ENCODE data around the gene G6PC3.

The G6PC3 gene

DNA sequence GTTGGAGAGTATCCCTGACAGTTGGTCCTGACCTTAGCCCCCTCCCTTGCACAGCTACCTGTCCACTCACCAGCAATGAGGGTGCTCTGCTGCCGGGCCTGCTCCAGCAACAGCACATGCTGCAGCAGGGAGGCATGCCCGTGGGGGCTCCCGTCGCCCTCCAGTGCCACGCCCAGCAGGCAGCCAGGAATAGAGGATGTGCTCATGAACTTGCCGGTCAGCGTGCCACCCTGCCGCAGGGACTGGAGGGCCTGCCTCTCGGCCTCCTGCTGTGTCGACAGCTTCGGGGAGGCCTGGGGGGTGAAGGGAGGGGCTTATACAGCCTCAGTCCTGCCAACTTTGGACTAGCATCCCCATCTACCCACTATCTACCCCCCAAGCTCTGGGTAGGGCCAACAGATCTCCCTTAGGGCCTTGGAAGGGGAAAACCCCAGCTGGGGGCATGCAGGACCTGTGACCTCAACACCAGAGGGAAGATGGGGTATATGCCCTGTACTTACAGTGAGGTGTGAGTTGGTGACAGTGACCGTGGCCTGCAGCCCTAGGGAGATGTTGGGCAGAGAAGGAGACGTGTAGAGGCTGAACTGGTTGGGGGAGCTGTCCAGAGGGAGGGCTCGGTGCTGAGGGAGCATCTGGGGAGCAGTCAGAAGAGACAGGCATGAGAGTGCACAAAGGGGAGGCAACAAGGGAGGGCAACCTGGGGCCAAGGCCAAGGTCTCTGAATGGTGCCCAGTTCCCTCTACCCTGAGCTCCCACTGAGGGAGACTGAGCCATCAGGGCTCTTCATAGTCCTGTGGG, 20.9 kb downstream of the G6PC3 start:
- TF ChIP-seq RAD21 (IDR thresholded peaks at IDR 0.05; ENCODE audit: low read depth) (no peak), EP300 (IDR thresholded peaks at IDR 0.05; ENCODE audit: borderline replicate concordance) (no peak), TEAD4 (IDR thresholded peaks at IDR 0.05) (no peak), CREB1 (IDR thresholded peaks at IDR 0.05; ENCODE audit: low read depth) (no peak), YY1 (IDR thresholded peaks at IDR 0.05; ENCODE audit: low read depth) (no peak), TCF12 (IDR thresholded peaks at IDR 0.05; ENCODE audit: low read depth) (no peak), CEBPB (IDR thresholded peaks at IDR 0.05) (no peak), FOXM1 (IDR thresholded peaks at IDR 0.05; ENCODE audit: borderline replicate concordance, low read depth) (no peak), ZBTB7A (IDR thresholded peaks at IDR 0.05; ENCODE audit: low read depth) (no peak), EGR1 (IDR thresholded peaks at IDR 0.05) (no peak), NFIC (IDR thresholded peaks at IDR 0.05) (no peak), TAF1 (IDR thresholded peaks at IDR 0.05; ENCODE audit: low read depth) (no peak)
- TF ChIP-seq, protein P1, sequence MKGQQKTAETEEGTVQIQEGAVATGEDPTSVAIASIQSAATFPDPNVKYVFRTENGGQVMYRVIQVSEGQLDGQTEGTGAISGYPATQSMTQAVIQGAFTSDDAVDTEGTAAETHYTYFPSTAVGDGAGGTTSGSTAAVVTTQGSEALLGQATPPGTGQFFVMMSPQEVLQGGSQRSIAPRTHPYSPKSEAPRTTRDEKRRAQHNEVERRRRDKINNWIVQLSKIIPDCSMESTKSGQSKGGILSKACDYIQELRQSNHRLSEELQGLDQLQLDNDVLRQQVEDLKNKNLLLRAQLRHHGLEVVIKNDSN (IDR thresholded peaks at IDR 0.05), result no peak
- TF ChIP-seq, protein P2, sequence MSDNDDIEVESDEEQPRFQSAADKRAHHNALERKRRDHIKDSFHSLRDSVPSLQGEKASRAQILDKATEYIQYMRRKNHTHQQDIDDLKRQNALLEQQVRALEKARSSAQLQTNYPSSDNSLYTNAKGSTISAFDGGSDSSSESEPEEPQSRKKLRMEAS (IDR thresholded peaks at IDR 0.05), result no peak
- TF ChIP-seq, protein P3, sequence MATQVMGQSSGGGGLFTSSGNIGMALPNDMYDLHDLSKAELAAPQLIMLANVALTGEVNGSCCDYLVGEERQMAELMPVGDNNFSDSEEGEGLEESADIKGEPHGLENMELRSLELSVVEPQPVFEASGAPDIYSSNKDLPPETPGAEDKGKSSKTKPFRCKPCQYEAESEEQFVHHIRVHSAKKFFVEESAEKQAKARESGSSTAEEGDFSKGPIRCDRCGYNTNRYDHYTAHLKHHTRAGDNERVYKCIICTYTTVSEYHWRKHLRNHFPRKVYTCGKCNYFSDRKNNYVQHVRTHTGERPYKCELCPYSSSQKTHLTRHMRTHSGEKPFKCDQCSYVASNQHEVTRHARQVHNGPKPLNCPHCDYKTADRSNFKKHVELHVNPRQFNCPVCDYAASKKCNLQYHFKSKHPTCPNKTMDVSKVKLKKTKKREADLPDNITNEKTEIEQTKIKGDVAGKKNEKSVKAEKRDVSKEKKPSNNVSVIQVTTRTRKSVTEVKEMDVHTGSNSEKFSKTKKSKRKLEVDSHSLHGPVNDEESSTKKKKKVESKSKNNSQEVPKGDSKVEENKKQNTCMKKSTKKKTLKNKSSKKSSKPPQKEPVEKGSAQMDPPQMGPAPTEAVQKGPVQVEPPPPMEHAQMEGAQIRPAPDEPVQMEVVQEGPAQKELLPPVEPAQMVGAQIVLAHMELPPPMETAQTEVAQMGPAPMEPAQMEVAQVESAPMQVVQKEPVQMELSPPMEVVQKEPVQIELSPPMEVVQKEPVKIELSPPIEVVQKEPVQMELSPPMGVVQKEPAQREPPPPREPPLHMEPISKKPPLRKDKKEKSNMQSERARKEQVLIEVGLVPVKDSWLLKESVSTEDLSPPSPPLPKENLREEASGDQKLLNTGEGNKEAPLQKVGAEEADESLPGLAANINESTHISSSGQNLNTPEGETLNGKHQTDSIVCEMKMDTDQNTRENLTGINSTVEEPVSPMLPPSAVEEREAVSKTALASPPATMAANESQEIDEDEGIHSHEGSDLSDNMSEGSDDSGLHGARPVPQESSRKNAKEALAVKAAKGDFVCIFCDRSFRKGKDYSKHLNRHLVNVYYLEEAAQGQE (IDR thresholded peaks at IDR 0.05; ENCODE audit: low read depth), result no peak

DNA sequence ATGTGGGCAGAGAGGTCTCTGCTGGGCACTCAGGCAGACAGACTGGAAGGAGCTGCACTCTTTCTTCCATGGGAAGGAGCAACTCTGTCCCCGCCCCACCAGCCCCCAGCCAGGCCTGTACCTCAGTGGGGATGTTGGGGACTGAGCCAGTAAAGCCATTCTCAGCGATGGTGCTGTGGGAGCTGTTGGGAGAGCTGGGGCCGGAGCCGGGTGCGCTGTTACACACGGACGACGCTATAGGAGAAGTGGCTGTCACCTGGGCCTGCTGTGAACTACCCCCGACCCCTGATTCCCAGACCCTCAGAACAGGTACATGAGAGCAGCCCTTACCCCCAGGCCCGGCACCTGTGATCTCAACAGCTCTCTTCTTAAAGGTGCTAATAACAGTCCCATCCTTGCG, 21.5 kb downstream of the G6PC3 start:
- TF ChIP-seq TEAD4 (IDR thresholded peaks at IDR 0.05) (no peak), ZBTB7A (IDR thresholded peaks at IDR 0.05; ENCODE audit: low read depth) (no peak), EGR1 (IDR thresholded peaks at IDR 0.05) (no peak), TAF1 (IDR thresholded peaks at IDR 0.05; ENCODE audit: low read depth) (no peak), FOXM1 (IDR thresholded peaks at IDR 0.05; ENCODE audit: borderline replicate concordance, low read depth) (no peak), CREB1 (IDR thresholded peaks at IDR 0.05; ENCODE audit: low read depth) (no peak), CEBPB (IDR thresholded peaks at IDR 0.05) (no peak), RAD21 (IDR thresholded peaks at IDR 0.05; ENCODE audit: low read depth) (no peak), TCF12 (IDR thresholded peaks at IDR 0.05; ENCODE audit: low read depth) (no peak), YY1 (IDR thresholded peaks at IDR 0.05; ENCODE audit: low read depth) (no peak), EP300 (IDR thresholded peaks at IDR 0.05; ENCODE audit: borderline replicate concordance) (no peak), NFIC (IDR thresholded peaks at IDR 0.05) (no peak)
- TF ChIP-seq, protein P1 (IDR thresholded peaks at IDR 0.05), result no peak
- TF ChIP-seq, protein P2 (IDR thresholded peaks at IDR 0.05), result no peak
- TF ChIP-seq, protein P3 (IDR thresholded peaks at IDR 0.05; ENCODE audit: low read depth), result no peak

DNA sequence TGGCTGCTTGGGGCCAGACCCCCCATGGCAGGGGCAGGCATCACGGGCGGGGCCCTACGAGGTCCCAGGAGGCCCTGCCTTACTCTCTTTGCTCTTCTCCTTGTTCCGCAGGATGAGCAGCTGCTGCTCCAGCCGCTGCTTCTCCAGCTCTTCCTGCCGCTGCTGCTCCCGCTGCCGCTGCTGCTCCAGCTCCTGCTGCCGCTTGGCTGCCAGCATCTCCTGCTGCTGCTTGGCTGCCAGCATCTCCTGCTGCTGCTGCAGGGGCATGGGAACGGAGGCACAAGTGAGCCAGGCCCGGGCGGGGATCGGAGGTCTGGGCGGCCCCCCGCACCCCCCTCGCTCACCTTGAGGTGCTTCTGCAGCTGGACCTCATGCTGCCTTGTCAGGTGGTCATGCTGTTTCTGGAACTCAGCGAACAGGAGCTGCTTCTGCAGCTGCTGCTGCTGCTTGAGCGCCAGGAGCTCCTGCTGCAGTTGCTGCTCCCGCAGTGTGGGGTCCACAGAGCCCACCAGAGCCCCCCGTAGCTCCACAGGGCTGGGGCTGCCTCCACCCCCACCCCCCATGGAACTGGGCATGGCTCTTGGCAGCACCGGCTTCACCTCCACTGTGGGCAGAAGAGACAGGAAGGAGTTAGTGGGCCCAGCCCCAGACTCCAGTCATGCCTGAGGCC, 22.8 kb downstream of the G6PC3 start:
- TF ChIP-seq TEAD4 (IDR thresholded peaks at IDR 0.05), result no peak
- TF ChIP-seq, protein P3 (IDR thresholded peaks at IDR 0.05; ENCODE audit: low read depth), result no peak
- TF ChIP-seq EP300 (IDR thresholded peaks at IDR 0.05; ENCODE audit: borderline replicate concordance), result no peak
- TF ChIP-seq FOXM1 (IDR thresholded peaks at IDR 0.05; ENCODE audit: borderline replicate concordance, low read depth), result no peak
- TF ChIP-seq TAF1 (IDR thresholded peaks at IDR 0.05; ENCODE audit: low read depth), result no peak
- TF ChIP-seq, protein P1 (IDR thresholded peaks at IDR 0.05), result no peak
- TF ChIP-seq EGR1 (IDR thresholded peaks at IDR 0.05), result no peak
- no peak for TF ChIP-seq YY1 (IDR thresholded peaks at IDR 0.05; ENCODE audit: low read depth)
- TF ChIP-seq TCF12 (IDR thresholded peaks at IDR 0.05; ENCODE audit: low read depth), result no peak
- no peak for TF ChIP-seq NFIC (IDR thresholded peaks at IDR 0.05)
- TF ChIP-seq CEBPB (IDR thresholded peaks at IDR 0.05), result no peak
- TF ChIP-seq, protein P2 (IDR thresholded peaks at IDR 0.05), result no peak
- TF ChIP-seq CREB1 (IDR thresholded peaks at IDR 0.05; ENCODE audit: low read depth), result no peak
- TF ChIP-seq ZBTB7A (IDR thresholded peaks at IDR 0.05; ENCODE audit: low read depth), result no peak
- TF ChIP-seq RAD21 (IDR thresholded peaks at IDR 0.05; ENCODE audit: low read depth), result no peak
